ENCODE measurements around the gene GTSE1.
A peak's percentile ranks its signal among the peaks of the same experiment; 100 is the strongest.
"Not testable (repeated sequence)": the region's sequence is repeated elsewhere in the genome, so short reads cannot be mapped to it uniquely, and the experiment has no call there.

GTSE1 gene

DNA sequence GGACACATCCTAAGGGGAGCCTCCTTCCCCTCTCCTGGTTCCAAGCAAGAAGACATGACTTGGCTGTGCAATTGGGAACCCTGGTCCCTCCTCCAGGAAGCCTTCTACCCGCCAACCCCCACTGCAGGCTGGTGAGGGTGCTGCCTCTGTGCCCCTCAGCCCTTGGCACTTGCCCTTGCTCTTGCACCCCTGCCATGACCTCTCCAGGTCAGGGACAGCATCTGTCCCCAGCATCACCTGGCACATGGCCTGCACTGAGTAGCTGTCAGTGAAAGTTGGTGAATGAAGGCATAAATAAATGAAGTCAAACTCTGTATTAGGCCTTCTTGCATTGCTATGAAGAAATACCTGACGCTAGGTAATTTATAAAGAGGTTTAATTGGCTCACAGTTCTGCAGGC is 1.9 kb upstream of the GTSE1 start:
- DNase-seq, result no peak

DNA sequence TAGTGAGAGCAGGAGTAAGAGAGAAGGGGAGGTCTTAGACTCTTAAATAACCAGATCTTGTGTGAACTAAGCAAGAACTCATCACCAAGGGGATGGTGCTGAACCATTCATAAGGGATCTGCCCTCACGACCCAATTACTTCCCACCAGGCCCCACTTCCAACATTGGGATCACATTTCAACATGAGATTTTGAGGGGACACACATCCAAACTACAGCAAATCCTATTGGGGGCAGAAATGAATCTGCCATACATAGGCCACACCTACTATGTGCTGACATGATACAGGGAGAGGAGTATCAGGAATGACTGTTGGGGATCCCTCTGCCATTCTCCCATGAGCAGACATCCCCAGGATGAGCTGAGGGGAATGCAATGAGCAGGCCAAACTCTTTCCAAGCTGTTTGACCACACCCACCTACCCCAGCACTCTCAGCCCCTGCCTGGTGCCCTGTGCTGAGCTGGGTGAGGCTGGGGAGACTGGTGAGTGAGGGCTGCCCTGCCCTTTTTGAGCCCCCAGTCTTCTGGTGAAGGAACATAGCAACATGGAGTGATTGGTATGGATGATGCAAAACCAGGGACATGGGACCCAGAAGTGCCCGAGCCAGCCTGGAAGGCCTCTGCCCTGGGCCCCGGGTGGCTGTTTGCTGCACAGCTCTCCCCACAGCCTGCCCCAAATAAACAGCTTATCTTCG is 1.2 kb upstream of the GTSE1 start:
- DNase-seq, result no peak

DNA sequence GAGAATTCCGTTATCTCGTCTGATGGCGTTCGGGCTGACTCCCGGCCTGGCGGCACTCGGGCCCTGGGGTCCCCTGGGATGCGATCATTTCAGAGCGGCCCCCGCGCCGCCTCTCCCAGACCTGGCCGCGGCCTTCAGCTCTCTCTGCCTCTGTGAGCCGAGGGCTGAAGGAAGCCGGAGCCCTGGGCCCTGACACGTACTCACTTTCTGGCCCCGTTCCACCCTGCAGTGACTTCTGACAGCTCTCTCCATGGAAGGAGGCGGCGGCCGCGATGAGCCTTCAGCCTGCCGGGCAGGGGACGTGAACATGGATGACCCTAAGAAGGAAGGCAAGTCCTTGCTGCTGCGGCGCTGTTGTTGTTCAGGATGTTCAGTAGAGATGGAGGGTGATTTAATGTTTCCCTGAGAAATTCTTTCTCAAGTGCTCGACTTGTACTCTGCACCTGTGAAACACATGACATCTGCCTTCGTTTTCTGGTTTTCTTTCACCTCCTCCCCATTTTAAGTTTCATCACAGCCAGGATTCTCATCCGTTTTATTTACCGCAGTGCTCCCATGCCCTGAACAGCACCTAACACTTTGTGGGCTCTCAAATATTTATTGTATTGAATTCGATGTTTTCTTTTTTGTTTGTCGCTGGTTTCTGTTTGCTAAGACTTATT is 612 bp downstream of the GTSE1 start:
- DNase-seq, result peak; percentile 17 to 36

DNA sequence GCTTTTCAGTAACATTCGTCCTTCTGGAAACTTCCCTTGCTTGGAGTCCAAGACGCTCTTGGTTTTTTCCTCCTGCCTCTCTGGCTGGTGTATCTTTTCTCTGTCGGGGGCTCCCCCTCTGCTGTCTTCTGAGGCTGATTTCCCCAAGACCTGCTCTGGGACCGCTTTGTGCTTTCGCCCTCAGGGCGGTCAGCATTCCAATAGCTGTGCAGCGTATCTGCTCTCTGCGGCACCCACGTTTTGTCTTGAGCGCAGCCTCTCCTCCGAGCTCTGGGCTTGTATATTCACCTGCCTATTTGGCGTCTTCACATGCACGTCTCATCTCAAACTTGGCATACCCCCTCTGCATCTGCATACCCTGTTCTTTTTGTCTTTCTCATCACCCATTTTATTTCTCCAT is 2.4 kb downstream of the GTSE1 start:
- no peak for DNase-seq

DNA sequence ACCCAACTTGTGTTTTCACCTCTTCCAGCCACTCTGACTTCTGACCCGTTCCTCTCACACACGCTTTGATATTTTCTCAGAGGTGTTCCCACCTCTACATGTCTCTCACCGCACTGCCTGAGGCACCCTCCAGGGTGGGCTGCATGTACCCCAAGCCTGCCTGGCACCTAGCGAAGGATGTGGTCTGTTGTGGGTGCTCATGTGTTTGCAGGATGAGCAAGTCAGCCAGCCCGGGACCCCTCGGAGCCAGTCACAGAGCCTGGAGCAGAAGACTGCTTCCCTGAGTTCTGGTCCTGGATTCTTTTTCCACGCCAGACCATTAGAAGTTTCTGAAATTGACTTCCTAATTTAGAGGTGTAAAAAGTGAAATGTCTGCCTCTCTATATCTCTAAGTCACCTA is 3.8 kb downstream of the GTSE1 start:
- no peak for DNase-seq

DNA sequence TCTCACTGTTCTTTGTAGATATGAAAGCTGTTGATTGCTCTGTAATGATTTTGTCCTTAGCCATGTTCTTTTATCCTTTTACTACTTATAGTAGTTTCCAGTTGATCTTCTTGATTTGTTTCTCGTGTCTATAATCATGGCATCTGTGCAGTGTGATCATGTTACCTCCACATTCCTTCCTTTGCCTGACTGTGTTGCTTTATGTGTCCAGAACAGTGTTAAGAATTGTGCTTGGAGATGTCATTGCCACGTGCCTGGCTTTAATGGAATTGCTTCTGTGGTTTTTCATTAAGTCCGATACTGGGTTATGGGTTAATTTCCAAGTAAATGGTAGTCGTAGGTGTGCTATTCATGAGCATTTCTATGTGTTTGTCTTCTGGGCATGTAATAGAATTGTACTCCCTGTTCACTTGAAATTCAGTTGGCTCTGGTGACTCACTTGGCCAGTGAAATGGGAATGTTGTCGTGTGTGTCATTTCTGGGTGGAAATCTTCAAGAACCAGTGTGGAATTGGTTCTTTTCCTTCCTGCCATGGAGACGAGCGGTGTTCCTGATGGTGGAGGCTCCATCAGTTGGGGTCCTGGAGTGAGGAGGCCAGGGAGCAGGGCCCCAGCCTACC is 6.8 kb downstream of the GTSE1 start:
- no peak for DNase-seq

DNA sequence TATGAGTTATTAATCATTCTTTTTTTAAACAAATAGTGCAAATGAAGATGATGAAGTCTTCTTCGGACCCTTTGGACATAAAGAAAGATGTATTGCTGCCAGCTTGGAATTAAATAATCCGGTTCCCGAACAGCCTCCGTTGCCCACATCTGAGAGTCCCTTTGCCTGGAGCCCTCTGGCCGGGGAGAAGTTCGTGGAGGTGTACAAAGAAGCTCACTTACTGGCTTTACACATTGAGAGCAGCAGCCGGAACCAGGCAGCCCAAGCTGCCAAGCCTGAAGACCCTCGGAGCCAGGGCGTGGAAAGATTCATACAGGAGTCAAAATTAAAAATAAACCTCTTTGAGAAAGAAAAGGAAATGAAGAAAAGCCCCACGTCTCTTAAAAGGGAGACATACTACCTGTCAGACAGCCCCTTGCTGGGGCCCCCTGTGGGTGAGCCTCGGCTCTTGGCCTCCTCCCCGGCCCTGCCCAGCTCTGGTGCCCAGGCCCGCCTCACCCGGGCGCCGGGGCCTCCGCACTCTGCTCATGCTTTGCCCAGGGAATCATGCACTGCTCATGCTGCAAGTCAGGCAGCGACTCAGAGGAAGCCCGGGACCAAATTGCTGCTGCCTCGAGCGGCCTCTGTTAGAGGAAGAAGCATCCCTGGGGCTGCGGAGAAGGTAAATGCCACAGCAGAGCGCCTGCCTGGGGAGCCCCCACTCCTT is 11.8 kb downstream of the GTSE1 start:
- DNase-seq, result no peak

DNA sequence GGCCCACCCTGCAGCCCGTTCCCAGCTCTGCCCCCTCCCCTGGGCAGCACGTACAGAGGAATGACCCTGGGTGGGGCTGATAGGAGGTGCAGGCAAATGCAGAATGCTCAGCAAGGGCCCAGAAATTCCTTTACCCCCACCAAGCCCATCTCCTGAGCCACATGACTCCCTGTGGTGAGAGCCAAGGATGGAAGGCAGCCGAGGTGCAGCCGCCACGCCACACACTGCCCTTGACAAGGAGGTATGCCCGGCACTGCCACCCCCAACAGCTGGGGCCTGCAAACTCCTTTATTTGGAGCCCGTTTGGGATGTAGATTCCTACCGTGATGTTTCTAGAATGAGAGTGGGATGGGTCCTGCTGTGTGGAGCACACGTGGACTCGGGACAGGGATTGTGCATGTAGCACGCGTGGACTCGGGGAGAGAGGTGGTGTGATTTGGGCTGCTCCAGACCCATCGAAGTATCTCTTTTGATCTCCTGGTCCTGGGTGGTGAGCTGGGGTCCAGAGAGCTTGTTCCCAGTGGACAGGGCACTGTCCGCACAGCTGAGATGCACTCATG is 12.9 kb downstream of the GTSE1 start:
- DNase-seq, result no peak

DNA sequence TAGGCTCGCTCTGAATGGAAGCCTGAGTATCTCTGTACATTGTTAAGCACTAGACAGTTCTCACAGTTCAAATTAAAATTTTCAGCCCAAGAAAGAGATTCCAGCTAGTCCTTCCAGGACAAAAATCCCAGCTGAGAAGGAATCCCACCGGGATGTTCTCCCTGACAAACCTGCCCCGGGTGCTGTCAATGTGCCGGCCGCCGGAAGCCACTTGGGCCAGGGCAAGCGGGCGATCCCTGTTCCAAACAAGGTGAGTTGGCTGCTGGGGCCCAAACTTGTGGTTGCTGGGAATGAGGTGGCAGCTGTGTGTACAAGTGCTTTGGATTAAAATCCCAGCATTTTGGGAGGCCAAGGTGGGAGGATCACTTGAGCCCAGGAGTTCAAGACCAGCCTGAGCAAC is 15.4 kb downstream of the GTSE1 start:
- DNase-seq, result no peak

DNA sequence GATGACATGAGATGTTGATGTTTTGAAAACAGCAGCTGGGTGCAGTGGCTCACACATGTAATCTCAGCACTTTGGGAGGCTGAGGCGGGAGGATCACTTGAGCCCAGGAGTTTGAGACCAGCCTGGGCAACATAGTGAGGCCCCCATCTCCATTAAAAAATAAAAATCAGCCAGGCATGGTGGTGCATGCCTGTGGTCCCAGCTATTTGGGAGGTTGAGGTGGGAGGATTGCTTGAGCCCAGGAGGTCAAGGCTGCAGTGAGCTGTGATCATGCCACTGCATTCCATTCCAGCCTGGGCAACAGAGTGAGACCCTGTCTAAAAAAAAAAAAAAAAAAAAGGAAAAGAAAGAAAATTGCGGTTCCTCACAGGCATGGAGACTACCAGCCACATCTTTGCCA is 16.2 kb downstream of the GTSE1 start:
- DNase-seq, result not testable (repeated sequence)

DNA sequence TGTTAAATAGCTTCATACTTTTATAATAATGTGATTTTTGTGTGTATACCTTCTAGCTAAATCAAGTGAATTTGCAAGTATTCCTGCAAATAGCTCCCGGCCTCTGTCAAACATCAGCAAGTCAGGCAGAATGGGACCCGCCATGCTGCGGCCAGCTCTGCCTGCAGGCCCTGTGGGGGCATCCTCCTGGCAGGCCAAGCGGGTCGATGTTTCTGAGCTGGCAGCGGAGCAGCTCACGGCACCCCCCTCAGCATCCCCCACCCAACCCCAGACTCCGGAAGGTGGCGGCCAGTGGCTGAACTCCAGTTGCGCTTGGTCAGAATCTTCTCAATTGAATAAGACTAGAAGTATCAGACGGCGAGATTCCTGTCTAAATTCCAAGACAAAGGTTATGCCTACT is 19.3 kb downstream of the GTSE1 start:
- no peak for DNase-seq

DNA sequence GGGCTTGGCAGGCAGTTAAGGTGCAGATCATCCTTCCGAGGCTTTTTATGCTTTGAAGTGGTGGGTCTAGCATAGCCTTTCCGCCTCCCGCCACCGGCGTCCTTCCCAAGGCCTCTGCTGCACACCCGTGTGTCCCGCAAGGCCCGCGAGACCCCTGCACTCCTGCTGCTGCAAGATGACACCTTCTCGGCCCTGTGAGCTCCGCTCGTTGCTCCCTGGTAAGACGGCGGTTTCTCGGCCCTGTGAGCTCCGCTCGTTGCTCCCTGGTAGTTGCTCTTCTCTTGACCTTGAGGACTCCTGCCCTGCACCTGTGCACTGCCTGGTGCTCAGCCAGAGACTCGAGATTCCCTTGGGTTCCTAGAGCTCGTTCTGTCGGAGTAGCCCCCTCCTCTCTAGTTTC is 21.0 kb downstream of the GTSE1 start:
- DNase-seq, result no peak

DNA sequence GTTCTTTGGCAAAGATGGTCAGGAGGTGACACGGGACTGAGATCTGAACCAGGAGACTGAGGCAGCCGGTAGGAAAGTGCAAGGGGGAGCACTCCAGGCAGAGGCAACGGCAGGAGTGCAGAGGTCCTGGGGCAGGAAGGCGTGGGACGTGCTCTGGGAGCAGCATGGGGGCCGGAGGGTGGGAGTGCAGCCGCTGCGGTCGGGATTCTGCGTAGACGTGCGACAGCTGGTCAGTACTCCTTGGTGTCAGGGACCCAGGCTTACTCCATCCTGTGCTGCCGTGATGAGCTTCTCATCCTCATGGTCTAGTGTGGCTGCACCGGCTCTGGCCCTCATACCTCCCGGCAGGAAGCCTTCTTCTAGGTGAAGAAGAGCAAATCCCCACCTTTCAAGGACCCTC is 21.9 kb downstream of the GTSE1 start:
- DNase-seq, result no peak

DNA sequence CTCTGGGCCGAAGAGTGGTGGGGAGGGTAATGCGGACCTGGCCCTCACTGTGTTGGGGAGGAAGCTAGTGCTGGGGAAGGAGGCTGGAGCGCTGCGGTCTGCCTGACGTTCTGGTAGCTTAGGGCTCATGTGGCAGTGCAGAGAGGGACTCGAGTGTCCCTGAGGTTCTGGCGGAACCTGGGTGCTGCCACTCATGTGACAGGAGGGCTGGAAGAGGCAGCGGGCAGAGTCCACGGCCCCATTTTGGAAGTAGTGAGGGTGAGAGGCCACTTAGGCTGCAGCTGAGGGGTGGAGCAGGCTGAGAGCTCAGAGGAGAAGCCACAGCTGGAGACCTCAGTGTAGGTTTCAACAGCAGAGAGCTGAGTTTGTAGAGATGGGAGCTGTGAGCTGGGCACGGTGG is 22.6 kb downstream of the GTSE1 start:
- DNase-seq, result no peak

DNA sequence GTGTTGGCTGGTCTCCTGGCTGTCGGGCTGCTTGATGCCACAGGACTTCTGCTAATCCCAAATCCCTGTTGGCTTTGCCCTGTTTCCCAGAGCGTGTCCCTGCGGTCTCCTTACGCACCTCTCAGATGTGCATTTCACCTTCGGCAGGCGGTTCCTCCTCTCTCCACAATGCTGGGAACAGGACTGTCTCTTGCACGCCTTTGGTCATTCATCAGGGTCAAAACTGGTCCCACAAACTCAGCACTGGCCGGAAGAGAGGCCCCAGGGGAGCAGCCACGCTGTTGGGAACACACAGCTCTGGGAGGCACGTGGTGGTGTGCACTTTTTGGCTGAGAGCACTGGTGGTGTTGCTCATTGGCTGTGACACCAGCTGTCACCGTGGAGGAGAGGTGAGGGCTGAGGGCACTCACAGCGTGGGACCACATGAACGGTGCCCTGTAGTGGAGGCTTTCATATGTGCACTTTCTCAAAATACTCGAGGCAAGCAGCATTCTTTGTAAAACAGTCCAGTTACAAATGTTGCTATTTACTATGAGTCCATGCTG is 23.6 kb downstream of the GTSE1 start:
- no peak for DNase-seq

DNA sequence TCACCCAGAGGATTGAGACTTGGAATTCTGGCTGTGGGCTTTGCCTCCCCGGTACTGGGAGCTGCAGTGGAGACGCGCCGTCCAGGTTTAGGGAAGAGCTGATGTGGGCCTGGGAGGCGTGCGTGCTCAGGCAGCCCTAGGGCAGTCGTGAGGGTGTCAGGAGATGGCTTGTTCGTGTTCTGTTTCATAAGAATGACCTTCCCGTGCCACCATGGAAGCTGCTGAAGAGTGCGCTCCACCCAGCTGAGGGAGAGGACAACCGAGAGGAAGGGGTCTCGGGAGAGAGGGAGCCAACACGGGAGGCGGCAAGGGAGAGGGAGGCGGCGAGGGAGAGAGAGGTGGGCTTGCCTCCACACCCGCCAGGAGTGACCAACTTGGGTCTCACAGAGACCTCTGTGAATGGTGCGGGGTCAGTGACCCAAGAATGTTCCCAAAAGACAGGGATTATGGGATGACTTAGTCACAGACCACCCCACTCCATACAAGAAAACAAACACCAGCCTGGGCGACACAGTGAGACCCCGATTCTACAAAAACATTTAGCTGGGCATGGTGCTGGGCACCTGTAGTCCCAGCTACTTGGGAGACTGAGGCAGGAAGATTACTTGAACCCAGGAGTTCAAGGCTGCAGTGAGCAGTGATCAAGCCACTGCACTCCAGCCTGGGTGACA is 24.2 kb downstream of the GTSE1 start:
- no peak for DNase-seq

DNA sequence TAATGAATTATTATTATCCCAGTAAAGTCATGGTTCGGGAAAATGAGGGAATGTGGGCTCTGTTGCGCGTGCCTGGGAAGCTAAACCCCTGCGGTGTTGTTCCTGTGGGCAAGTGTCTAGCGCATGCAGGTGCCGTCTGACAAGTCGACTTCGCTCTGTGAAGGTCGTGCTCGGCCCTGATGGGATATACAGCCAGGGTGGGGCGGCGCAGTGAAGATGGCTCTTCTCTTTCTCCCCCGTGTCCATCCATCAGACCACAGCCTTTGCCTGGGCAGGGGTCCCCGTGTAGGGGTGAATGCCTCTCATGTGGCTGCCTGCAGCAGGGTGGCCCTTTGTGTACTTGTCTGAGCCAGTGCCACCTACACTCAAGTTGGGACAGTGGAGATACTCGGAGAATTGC is 26.0 kb downstream of the GTSE1 start:
- DNase-seq, result no peak

DNA sequence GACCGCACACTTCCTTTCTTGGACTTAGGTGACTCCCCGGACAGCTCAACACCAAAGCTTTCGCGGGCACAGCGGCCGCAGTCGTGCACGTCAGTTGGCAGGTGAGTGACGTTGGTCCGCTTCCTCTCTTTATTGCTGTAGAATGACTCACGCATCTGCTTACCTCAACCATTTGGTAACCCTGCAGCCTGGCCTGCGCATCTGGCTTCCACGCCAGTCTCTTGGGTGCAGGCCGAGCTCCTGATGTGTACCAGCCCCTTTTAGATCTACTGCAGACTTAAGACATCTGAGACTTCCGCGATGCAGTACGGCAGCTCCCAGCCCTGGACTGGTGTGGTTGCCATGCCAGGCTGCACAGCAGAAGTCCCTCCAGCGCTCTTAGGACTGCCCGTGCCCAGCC is 26.5 kb downstream of the GTSE1 start:
- no peak for DNase-seq

DNA sequence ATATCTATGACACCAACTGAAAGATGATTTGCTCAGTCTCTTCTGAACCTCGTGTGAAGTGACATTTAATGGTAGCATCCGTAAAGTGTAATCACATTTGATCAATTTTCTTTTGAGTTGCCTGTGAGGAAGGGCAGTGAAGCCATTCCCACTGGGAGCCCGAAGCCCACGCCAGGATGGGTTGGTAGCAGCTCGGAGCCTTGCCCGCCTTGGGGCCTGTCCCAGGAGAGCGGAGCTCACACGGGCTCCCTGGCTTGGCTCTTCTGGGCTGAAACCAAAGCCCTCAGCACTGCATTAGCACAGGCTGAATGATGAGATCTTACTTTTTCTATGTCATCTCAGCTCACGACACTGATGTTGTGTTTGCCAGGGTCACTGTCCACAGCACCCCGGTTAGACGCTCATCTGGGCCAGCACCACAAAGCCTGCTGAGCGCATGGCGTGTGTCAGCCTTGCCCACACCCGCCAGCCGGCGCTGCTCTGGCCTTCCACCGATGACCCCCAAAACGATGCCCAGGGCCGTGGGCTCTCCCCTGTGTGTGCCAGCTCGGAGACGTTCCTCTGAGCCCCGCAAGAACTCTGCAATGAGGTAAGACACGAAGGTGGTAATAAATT is 29.5 kb downstream of the GTSE1 start:
- no peak for DNase-seq

DNA sequence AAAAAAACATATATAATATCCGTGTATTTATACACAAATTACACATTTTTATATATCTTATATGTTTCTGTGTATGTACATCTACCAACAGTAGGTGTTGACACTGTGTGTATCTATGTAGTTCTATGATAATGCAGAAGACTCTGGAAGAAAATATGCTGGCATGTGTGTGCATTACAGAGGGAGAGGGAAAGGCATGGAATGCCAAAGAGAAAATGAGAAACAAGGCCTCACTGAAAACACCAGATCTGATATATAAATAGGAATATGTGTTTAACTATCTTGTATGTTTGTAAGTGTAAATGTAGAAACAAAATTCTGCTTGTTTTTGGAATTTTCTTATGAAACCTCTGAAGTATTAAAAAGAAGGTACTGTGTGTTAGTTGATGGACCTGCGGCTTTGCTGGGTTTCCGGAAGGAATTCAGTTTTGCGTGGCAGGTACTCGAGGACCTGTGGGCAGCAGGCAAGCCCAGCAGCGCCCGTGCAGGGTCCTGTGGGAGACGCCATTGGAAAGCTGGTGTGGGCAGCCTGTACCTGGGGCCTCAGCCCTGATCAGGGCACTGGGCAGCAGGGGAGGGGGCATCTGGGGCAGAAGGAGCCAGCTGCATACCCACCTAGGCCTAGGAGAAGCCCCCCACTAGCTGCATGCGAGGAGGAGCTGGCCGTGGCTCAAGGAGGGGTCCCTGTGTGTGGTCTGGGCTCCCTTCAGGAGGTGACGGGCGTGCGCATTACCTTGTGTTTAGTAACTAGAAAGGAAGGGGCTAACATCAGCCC is 31.2 kb downstream of the GTSE1 start:
- no peak for DNase-seq

DNA sequence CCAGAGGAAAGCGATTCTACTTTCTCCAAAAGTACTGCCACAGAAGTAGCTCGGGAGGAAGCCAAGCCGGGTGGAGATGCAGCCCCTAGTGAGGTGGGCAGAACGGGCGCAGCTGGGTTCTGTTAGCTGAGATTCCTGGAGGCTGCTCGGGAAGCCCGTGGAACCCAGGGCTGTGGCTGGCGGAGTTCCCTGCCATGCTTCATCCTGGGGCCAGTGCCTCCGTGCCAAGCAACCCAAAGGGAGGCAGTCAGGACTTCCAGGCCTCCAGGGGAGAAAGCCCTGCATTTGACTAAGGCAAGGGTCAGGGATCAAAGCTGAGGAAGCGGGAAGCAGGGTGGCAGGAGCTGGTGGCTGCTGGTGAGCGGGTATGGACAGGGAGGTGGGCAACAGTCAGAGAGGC is 32.1 kb downstream of the GTSE1 start:
- no peak for DNase-seq
